Erythroblast (primary cell): ENCODE data around the gene HOOK1.

Source experiments
- GATA1 ChIP-seq: IDR thresholded peaks from 2 replicates; pipeline ENCODE4 v1.6.1; 2011; ENCODE audit warnings: low read depth, mild to moderate bottlenecking, control low read depth, low read length, moderate library complexity
- POLR2A ChIP-seq: IDR thresholded peaks from 2 replicates; pipeline ENCODE4 v1.6.1; 2011; ENCODE audit warnings: mild to moderate bottlenecking, low read length

DNA sequence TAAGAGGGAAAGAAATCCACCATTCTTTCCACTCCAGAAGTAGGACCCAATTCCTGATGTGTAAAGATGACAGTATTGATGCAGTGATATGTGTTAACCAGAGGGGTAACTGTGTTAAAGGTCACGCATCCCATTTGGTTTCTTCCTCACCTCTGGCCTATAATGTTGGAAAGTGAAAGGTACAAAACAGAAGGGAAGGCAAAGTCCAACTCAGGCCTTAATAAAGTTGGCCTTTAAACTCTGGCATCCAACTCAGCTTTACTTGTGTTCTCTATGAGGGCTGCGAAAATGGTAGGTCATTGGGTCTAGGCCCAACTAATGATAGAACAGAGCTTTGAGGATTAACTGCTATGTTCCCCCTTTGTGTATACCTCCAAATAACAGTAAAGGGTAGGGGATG is 93.9 kb downstream of the HOOK1 start:
- TF ChIP-seq POLR2A (no peak), GATA1 (no peak)
